ENCODE results near the gene NACC2.

NACC2 gene

GRCh38 chr9:136093995-136094881, 851 bp downstream of the NACC2 start (continued):
- TF ChIP-seq ZNF561 (tag by site-specific recombination; IDR thresholded peaks at IDR 0.05; ENCODE audit: borderline replicate concordance): 0 out of 2 replicates have a peak, but pooled peaks have one; percentile 72
- TF ChIP-seq ZNF24 (tag by site-specific recombination; IDR thresholded peaks at IDR 0.05): no peak
- TF ChIP-seq ZNF266 (tag by site-specific recombination; IDR thresholded peaks at IDR 0.05; ENCODE audit: low read depth): no peak
- TF ChIP-seq ZNF184 (tag by site-specific recombination; IDR thresholded peaks at IDR 0.05): no peak
- TF ChIP-seq ZBTB26 (tag by site-specific recombination; optimal IDR thresholded peaks at IDR 0.05): peak; percentile 75
- peak; percentile 80 for TF ChIP-seq BCL11B (tag by site-specific recombination; IDR thresholded peaks at IDR 0.05; ENCODE audit: low read depth)
- TF ChIP-seq ZBTB7A (tag by site-specific recombination; IDR thresholded peaks at IDR 0.05; ENCODE audit: low read depth): peak; percentile 16; the same call in 1 of the 2 replicates
- no peak for TF ChIP-seq ZNF248 (tag by site-specific recombination; IDR thresholded peaks at IDR 0.05)
- no peak for TF ChIP-seq ZNF530 (tag by site-specific recombination; IDR thresholded peaks at IDR 0.05; ENCODE audit: low read depth)
- TF ChIP-seq ZSCAN4 (tag by site-specific recombination; IDR thresholded peaks at IDR 0.05): no peak
- no peak for TF ChIP-seq ZNF239 (tag by site-specific recombination; IDR thresholded peaks at IDR 0.05)
- TF ChIP-seq ZFP69B (tag by site-specific recombination; IDR thresholded peaks at IDR 0.05): peak; percentile 99
- 0 out of 2 replicates have a peak, but pooled peaks have one; percentile 33 for TF ChIP-seq ZNF610 (tag by site-specific recombination; IDR thresholded peaks at IDR 0.05; ENCODE audit: borderline replicate concordance)
- no peak for TF ChIP-seq ZNF791 (tag by site-specific recombination; IDR thresholded peaks at IDR 0.05)
- no peak for TF ChIP-seq ZBTB6 (tag by site-specific recombination; IDR thresholded peaks at IDR 0.05)
- TF ChIP-seq ZNF274 (IDR thresholded peaks at IDR 0.05; ENCODE audit: low read length): no peak
- no peak for TF ChIP-seq ZNF274 (tag by site-specific recombination; IDR thresholded peaks at IDR 0.05; ENCODE audit: borderline replicate concordance)
- TF ChIP-seq PBX3 (CRISPR knock-in tag; IDR thresholded peaks at IDR 0.05): 0 out of 2 replicates have a peak, but pooled peaks have one; percentile 28
- no peak for TF ChIP-seq ZSCAN5A (tag by site-specific recombination; IDR thresholded peaks at IDR 0.05)
- TF ChIP-seq GLIS1 (tag by site-specific recombination; IDR thresholded peaks at IDR 0.05): peak; percentile 93
- TF ChIP-seq ZNF214 (tag by site-specific recombination; IDR thresholded peaks at IDR 0.05; ENCODE audit: borderline replicate concordance): no peak
- no peak for TF ChIP-seq ZNF624 (tag by site-specific recombination; IDR thresholded peaks at IDR 0.05)
- no peak for TF ChIP-seq ZNF639 (tag by site-specific recombination; IDR thresholded peaks at IDR 0.05)
- TF ChIP-seq ZNF394 (tag by site-specific recombination; IDR thresholded peaks at IDR 0.05; ENCODE audit: borderline replicate concordance): 0 out of 2 replicates have a peak, but pooled peaks have one; percentile 31
- TF ChIP-seq ZNF785 (tag by site-specific recombination; IDR thresholded peaks at IDR 0.05): no peak
- TF ChIP-seq ZNF513 (tag by site-specific recombination; IDR thresholded peaks at IDR 0.05): no peak
- no peak for TF ChIP-seq ZNF521 (tag by site-specific recombination; IDR thresholded peaks at IDR 0.05)
- peak; percentile 82 for TF ChIP-seq ZFHX2 (tag by site-specific recombination; conservative IDR thresholded peaks at IDR 0.05)
- peak; percentile 56 for TF ChIP-seq ZNF600 (tag by site-specific recombination; IDR thresholded peaks at IDR 0.05)
- 0 out of 2 replicates have a peak, but pooled peaks have one; percentile 12 for TF ChIP-seq KLF9 (tag by site-specific recombination; IDR thresholded peaks at IDR 0.05; ENCODE audit: low read depth)
- no peak for TF ChIP-seq HOXD13 (CRISPR knock-in tag; IDR thresholded peaks at IDR 0.05; ENCODE audit: borderline replicate concordance)

All from HEK293 (cell line).